ENCODE measurements around the gene SLITRK4. TPM values are rescaled to one million over a fixed set of nuclear protein-coding genes. Genes with fewer than 3 reads are reported as not detected.

Gene SLITRK4
- total RNA-seq, 2 experiments from 2014 or later: not detected

- Histone ChIP-seq H3K9me3 (ENCODE audit: low read length) (no peaks in the 10 kb centered on the region), H3K4me2 (ENCODE audit: low read length) (no peak overlapping the region), H3K36me3 (ENCODE audit: insufficient read depth, low read length) (no peaks in the 10 kb centered on the region), H3K4me1 (ENCODE audit: insufficient read depth, low read length, poor library complexity, severe bottlenecking) (no peaks in the 10 kb centered on the region), H3K9me2 (ENCODE audit: insufficient read depth, low read length) (no peaks in the 10 kb centered on the region), H3K4me3 (ENCODE audit: low read depth, low read length, poor library complexity, severe bottlenecking) (no peak overlapping the region), H2AFZ (ENCODE audit: low read length) (no peak overlapping the region), H4K20me1 (ENCODE audit: insufficient read depth, low read length) (no peaks in the 10 kb centered on the region), H3K27ac (ENCODE audit: low read depth, low read length, poor library complexity, severe bottlenecking) (no peak overlapping the region), H3K79me2 (ENCODE audit: insufficient read depth, low read depth, low read length) (no peaks in the 10 kb centered on the region)
- intact Hi-C loops (cut with micrococcal nuclease; ENCODE audit: unreplicated experiment): no loop called here
- TF ChIP-seq, protein P1, sequence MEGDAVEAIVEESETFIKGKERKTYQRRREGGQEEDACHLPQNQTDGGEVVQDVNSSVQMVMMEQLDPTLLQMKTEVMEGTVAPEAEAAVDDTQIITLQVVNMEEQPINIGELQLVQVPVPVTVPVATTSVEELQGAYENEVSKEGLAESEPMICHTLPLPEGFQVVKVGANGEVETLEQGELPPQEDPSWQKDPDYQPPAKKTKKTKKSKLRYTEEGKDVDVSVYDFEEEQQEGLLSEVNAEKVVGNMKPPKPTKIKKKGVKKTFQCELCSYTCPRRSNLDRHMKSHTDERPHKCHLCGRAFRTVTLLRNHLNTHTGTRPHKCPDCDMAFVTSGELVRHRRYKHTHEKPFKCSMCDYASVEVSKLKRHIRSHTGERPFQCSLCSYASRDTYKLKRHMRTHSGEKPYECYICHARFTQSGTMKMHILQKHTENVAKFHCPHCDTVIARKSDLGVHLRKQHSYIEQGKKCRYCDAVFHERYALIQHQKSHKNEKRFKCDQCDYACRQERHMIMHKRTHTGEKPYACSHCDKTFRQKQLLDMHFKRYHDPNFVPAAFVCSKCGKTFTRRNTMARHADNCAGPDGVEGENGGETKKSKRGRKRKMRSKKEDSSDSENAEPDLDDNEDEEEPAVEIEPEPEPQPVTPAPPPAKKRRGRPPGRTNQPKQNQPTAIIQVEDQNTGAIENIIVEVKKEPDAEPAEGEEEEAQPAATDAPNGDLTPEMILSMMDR (conservative IDR thresholded peaks at IDR 0.05; ENCODE audit: low read length): no peak
- TF ChIP-seq EZH2phosphoT487 (IDR thresholded peaks at IDR 0.05; ENCODE audit: borderline replicate concordance, low read depth, low read length): no peak
- no TSS peak for BruUV-seq (replicated peaks)
- POLR2A ChIA-PET: no interaction called here
- DNase-seq (ENCODE audit: low spot score): no peak
- CTCF ChIA-PET (ENCODE audit: unreplicated experiment): no interaction called here
These were observed 2.2 kb downstream of the SLITRK4 start for GRCh38 chrX:143633461-143634308.

- ChIA-PET POLR2A (no interaction called here), CTCF (ENCODE audit: unreplicated experiment) (no interaction called here)
- Histone ChIP-seq H3K4me3 (ENCODE audit: low read depth, low read length, poor library complexity, severe bottlenecking) (no peak overlapping the region), H2AFZ (ENCODE audit: low read length) (no peak overlapping the region), H3K4me1 (ENCODE audit: insufficient read depth, low read length, poor library complexity, severe bottlenecking) (no peaks in the 10 kb centered on the region), H3K36me3 (ENCODE audit: insufficient read depth, low read length) (no peaks in the 10 kb centered on the region), H3K79me2 (ENCODE audit: insufficient read depth, low read depth, low read length) (no peaks in the 10 kb centered on the region), H3K27ac (ENCODE audit: low read depth, low read length, poor library complexity, severe bottlenecking) (no peak overlapping the region), H3K4me2 (ENCODE audit: low read length) (no peak overlapping the region), H3K9me2 (ENCODE audit: insufficient read depth, low read length) (no peaks in the 10 kb centered on the region), H4K20me1 (ENCODE audit: insufficient read depth, low read length) (no peaks in the 10 kb centered on the region), H3K9me3 (ENCODE audit: low read length) (no peaks in the 10 kb centered on the region)
- no peak for TF ChIP-seq EZH2phosphoT487 (IDR thresholded peaks at IDR 0.05; ENCODE audit: borderline replicate concordance, low read depth, low read length)
- TF ChIP-seq, protein P1 (conservative IDR thresholded peaks at IDR 0.05; ENCODE audit: low read length): no peak
- intact Hi-C loops (cut with micrococcal nuclease; ENCODE audit: unreplicated experiment): no loop called here
- no peak for DNase-seq (ENCODE audit: low spot score)
- no TSS peak for BruUV-seq (replicated peaks)
These were observed 3.1 kb downstream of the SLITRK4 start for GRCh38 chrX:143632625-143633410.

GRCh38 chrX:143623657-143624056 is 12.2 kb downstream of the SLITRK4 start:
- POLR2A ChIA-PET: no interaction called here
- Histone ChIP-seq H3K79me2 (ENCODE audit: insufficient read depth, low read depth, low read length) (no peaks in the 10 kb centered on the region), H3K36me3 (ENCODE audit: insufficient read depth, low read length) (no peaks in the 10 kb centered on the region), H3K9me3 (ENCODE audit: low read length) (no peaks in the 10 kb centered on the region), H3K4me3 (ENCODE audit: low read depth, low read length, poor library complexity, severe bottlenecking) (no peak overlapping the region), H3K4me2 (ENCODE audit: low read length) (no peak overlapping the region), H3K27ac (ENCODE audit: low read depth, low read length, poor library complexity, severe bottlenecking) (no peak overlapping the region), H3K9me2 (ENCODE audit: insufficient read depth, low read length) (no peaks in the 10 kb centered on the region), H4K20me1 (ENCODE audit: insufficient read depth, low read length) (no peaks in the 10 kb centered on the region), H3K4me1 (ENCODE audit: insufficient read depth, low read length, poor library complexity, severe bottlenecking) (no peaks in the 10 kb centered on the region), H2AFZ (ENCODE audit: low read length) (no peak overlapping the region)
- TF ChIP-seq, protein P1 (conservative IDR thresholded peaks at IDR 0.05; ENCODE audit: low read length): no peak
- TF ChIP-seq EZH2phosphoT487 (IDR thresholded peaks at IDR 0.05; ENCODE audit: borderline replicate concordance, low read depth, low read length): no peak
- CTCF ChIA-PET (ENCODE audit: unreplicated experiment): no interaction called here
- intact Hi-C loops (cut with micrococcal nuclease; ENCODE audit: unreplicated experiment): no loop called here
- no peak for DNase-seq (ENCODE audit: low spot score)
- no TSS peak for BruUV-seq (replicated peaks)

All from OCI-LY7 (cell line).